GM21526 (cell line): Measurements from ENCODE around the gene NPR2.

Source experiments
- ATAC-seq: cut with Tn5 transposase; IDR thresholded peaks from one replicate; pipeline ENCODE4 v1.9.1; 2021; ENCODE audit warnings: moderate library complexity; ENCODE audit not compliant: unreplicated experiment, low FRiP score

NPR2 gene

DNA sequence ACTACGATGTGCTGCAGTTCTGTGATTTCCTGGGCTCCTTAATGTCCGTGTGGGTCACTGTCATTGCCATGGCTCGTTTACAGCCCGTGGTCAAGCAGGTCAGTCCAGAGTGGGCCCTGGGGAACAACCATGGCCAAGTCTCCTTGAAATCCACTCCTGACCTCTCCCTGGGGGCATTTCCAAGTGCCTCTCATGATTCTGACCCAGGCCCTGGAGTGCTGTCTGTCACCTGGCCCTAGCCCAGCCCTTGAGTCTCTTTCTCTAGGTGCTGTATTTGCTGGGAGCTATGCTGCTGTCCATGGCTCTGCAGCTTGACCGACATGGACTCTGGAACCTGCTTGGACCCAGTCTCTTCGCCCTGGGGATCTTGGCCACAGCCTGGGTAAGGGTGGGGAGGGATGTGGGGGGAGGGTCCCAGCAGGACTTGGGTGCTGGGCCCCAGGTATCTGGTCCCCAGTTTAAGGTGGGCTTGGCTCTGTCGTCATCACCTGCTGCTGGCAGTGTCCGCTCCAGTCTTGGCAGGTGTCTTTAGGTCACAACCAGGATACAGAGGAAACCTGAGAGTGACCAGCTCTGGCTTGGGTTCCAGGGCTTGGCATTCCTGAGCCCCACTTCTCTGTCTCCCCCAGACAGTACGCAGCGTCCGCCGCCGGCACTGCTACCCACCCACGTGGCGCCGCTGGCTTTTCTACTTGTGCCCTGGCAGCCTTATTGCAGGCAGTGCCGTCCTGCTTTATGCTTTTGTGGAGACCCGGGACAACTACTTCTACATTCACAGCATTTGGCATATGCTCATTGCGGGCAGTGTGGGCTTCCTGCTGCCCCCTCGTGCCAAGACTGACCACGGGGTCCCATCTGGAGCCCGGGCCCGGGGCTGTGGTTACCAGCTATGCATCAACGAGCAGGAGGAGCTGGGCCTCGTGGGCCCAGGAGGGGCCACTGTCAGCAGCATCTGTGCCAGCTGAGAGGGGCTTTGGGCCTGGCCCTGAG, 61.8 kb downstream of the NPR2 start:
- ATAC-seq, result no peak

GRCh38 chr9:35854091-35854762, 62.8 kb downstream of the NPR2 start:
- no peak for ATAC-seq

- ATAC-seq, result no peak
These were observed 64.8 kb downstream of the NPR2 start for GRCh38 chr9:35856206-35856605.

GRCh38 chr9:35856882-35857281, 65.5 kb downstream of the NPR2 start:
- ATAC-seq, result no peak

GRCh38 chr9:35858458-35858857, 67.1 kb downstream of the NPR2 start:
- ATAC-seq, result no peak
